Astrocyte of the spinal cord (primary cell): Measurements from ENCODE around the gene KNSTRN.

Experiments
- DNase-seq: peaks from one replicate; pipeline ENCODE4 v3.0.0; 2011; ENCODE audit warnings: low read depth, low spot score
- H3K4me3 ChIP-seq: 2 replicates; pipeline ENCODE4 v1.5.1; 2011; ENCODE audit warnings: low read depth, mild to moderate bottlenecking, low read length, moderate library complexity
- CTCF ChIP-seq: IDR thresholded peaks from 2 replicates; pipeline ENCODE4 v1.5.1; 2012; ENCODE audit warnings: low read depth, mild to moderate bottlenecking, low read length, inconsistent platforms
- in situ Hi-C: cut with HindIII; loops from 2 replicates; pipeline ENCODE4 v1.10.0; 2017; ENCODE audit warnings: low sequenced_read_pairs

KNSTRN gene

GRCh38 chr15:40418126-40418525 lies 35.6 kb downstream of the KNSTRN start:
- no peak for TF ChIP-seq CTCF
- in situ Hi-C loops: loop anchor here (25.0 kb wide), 1 partner anchor 131 kb away; the partner anchor contains the start of gene ANKRD63
- H3K4me3 ChIP-seq: no peak overlapping the region
- no peak for DNase-seq

- in situ Hi-C loops: loop anchor here (25.0 kb wide), 1 partner anchor 133 kb away; the partner anchor contains the start of gene ANKRD63
- no peak for DNase-seq
- no peak for TF ChIP-seq CTCF
- H3K4me3 ChIP-seq: no peak overlapping the region
These were observed 37.7 kb downstream of the KNSTRN start for GRCh38 chr15:40420071-40420713.

GRCh38 chr15:40420793-40421192 lies 38.3 kb downstream of the KNSTRN start:
- in situ Hi-C loops: loop anchor here (25.0 kb wide), 1 partner anchor 133 kb away; the partner anchor contains the start of gene ANKRD63
- TF ChIP-seq CTCF: no peak
- no peak overlapping the region for H3K4me3 ChIP-seq
- DNase-seq: no peak

GRCh38 chr15:40421246-40422157 lies 39.0 kb downstream of the KNSTRN start:
- peak; percentile 54 for DNase-seq
- H3K4me3 ChIP-seq: no peak overlapping the region
- TF ChIP-seq CTCF: peak; percentile 98
- in situ Hi-C loops: loop anchor here (25.0 kb wide), 1 partner anchor 134 kb away; the partner anchor contains the start of gene ANKRD63

- no peak for TF ChIP-seq CTCF
- no peak overlapping the region for H3K4me3 ChIP-seq
- no peak for DNase-seq
- in situ Hi-C loops: loop anchor here (25.0 kb wide), 1 partner anchor 137 kb away; the partner anchor contains the start of gene ANKRD63
These were observed 42.1 kb downstream of the KNSTRN start for GRCh38 chr15:40424483-40425115.

- in situ Hi-C loops: no loop called here
- no peak for TF ChIP-seq CTCF
- no peak overlapping the region for H3K4me3 ChIP-seq
- no peak for DNase-seq
These were observed 43.2 kb downstream of the KNSTRN start for GRCh38 chr15:40425681-40426080.
